WTC11 (cell line): ENCODE measurements around the gene SEMA3D. TPM values are rescaled to one million over a fixed set of nuclear protein-coding genes. Genes with fewer than 3 reads are reported as not detected.

Source experiments
- ATAC-seq: fragments of 200-7000 bp; cut with Tn5 transposase; 2 replicates; pipeline ENCODE4 v1.10.0; 2021; ENCODE audit warnings: mild to moderate bottlenecking, moderate library complexity
- CTCF ChIA-PET: fragments of 300-600 bp; sonication (Branson Sonifier 250); formaldehyde crosslinking; loops from one replicate; lab custom pipeline; 2021; ENCODE audit warnings: antibody characterized with exemption; lab: Charles Lee
- POLR2A ChIA-PET: fragments of 350-600 bp; sonication (Branson Sonifier 250); formaldehyde crosslinking; loops from one replicate; lab custom pipeline; 2021; ENCODE audit warnings: antibody characterized with exemption; lab: Charles Lee
- DNase-seq: peaks from one replicate; pipeline ENCODE4 v3.0.0; 2021; ENCODE audit warnings: low spot score
- H3K27ac Mint-ChIP-seq: 2 replicates; pipeline ENCODE4 v1.8.0; 2021; ENCODE audit warnings: mixed read lengths
- H3K27me3 Mint-ChIP-seq: 2 replicates; pipeline ENCODE4 v1.8.0; 2021; ENCODE audit warnings: low read depth, mild to moderate bottlenecking, moderate library complexity, mixed read lengths
- H3K36me3 Mint-ChIP-seq: 2 replicates; pipeline ENCODE4 v1.8.0; 2021; ENCODE audit warnings: mixed read lengths
- H3K4me1 Mint-ChIP-seq: 2 replicates; pipeline ENCODE4 v1.8.0; 2022; ENCODE audit warnings: mixed read lengths
- H3K4me3 Mint-ChIP-seq: 2 replicates; pipeline ENCODE4 v1.8.0; 2021; ENCODE audit warnings: mild to moderate bottlenecking, moderate library complexity, mixed read lengths
- H3K9me3 Mint-ChIP-seq: 2 replicates; pipeline ENCODE4 v1.8.0; 2021; ENCODE audit warnings: mixed read lengths
- ATF2 ChIP-seq: sonication (generic); formaldehyde crosslinking; IDR thresholded peaks from 2 replicates; pipeline ENCODE4 v1.8.1; 2022; ENCODE audit warnings: low read depth, missing genetic modification reagents, borderline replicate concordance
- ELF4 ChIP-seq: sonication (generic); formaldehyde crosslinking; IDR thresholded peaks from 2 replicates; pipeline ENCODE4 v1.8.1; 2022; ENCODE audit warnings: low read depth, mild to moderate bottlenecking, moderate library complexity, missing genetic modification reagents
- ESRRA ChIP-seq: sonication (generic); formaldehyde crosslinking; IDR thresholded peaks from 2 replicates; pipeline ENCODE4 v1.8.1; 2022; ENCODE audit warnings: mild to moderate bottlenecking, missing genetic modification reagents, borderline replicate concordance
- FOXP1 ChIP-seq: sonication (generic); formaldehyde crosslinking; IDR thresholded peaks from 2 replicates; pipeline ENCODE4 v1.8.0; 2022; ENCODE audit warnings: missing genetic modification reagents, mild to moderate bottlenecking, moderate library complexity, borderline replicate concordance
- JAZF1 ChIP-seq: fragments of 250-450 bp; sonication (Bioruptor Pico); IDR thresholded peaks from 2 replicates; pipeline ENCODE4 v1.9.0; 2021; ENCODE audit warnings: moderate library complexity, mild to moderate bottlenecking, inconsistent platforms
- JUN ChIP-seq: sonication (generic); formaldehyde crosslinking; IDR thresholded peaks from 2 replicates; pipeline ENCODE4 v1.8.0; 2023; ENCODE audit warnings: mild to moderate bottlenecking, missing genetic modification reagents
- MLX ChIP-seq: sonication (generic); formaldehyde crosslinking; IDR thresholded peaks from 2 replicates; pipeline ENCODE4 v1.8.1; 2023; ENCODE audit warnings: mild to moderate bottlenecking, missing genetic modification reagents, moderate library complexity
- MYBL2 ChIP-seq: sonication (generic); formaldehyde crosslinking; IDR thresholded peaks from 2 replicates; pipeline ENCODE4 v1.8.1; 2023; ENCODE audit warnings: mild to moderate bottlenecking, moderate library complexity, missing genetic modification reagents
- NFYB ChIP-seq: sonication (generic); formaldehyde crosslinking; conservative IDR thresholded peaks from 2 replicates; pipeline ENCODE4 v1.8.0; 2022; ENCODE audit warnings: low read depth, missing genetic modification reagents
- PRRX2 ChIP-seq: fragments of 250-450 bp; sonication (Bioruptor Pico); IDR thresholded peaks from 2 replicates; pipeline ENCODE4 v1.8.0; 2021; ENCODE audit warnings: mild to moderate bottlenecking
- RELA ChIP-seq: sonication (generic); formaldehyde crosslinking; IDR thresholded peaks from 2 replicates; pipeline ENCODE4 v1.8.1; 2022; ENCODE audit warnings: missing genetic modification reagents, mild to moderate bottlenecking, borderline replicate concordance
- ZNF138 ChIP-seq: sonication (generic); formaldehyde crosslinking; conservative IDR thresholded peaks from 2 replicates; pipeline ENCODE4 v1.8.1; 2022; ENCODE audit warnings: mild to moderate bottlenecking, moderate library complexity, missing genetic modification reagents
- ZNF281 ChIP-seq: sonication (generic); formaldehyde crosslinking; IDR thresholded peaks from 2 replicates; pipeline ENCODE4 v1.8.0; 2023; ENCODE audit warnings: mild to moderate bottlenecking, missing genetic modification reagents
- ZNF416 ChIP-seq: fragments of 250-450 bp; sonication (Bioruptor Pico); IDR thresholded peaks from 2 replicates; pipeline ENCODE4 v1.9.0; 2021; ENCODE audit warnings: mild to moderate bottlenecking, inconsistent platforms
- total RNA-seq: library from RNA; stranded (reverse); gene quantifications from 3 replicates; pipeline ENCODE4 v1.2.3, GENCODE V29; 2021
- TF ChIP-seq, protein P1 (sequence below): sonication (generic); formaldehyde crosslinking; IDR thresholded peaks from 2 replicates; pipeline ENCODE4 v1.8.1; 2022; ENCODE audit warnings: low read depth, mild to moderate bottlenecking, moderate library complexity, missing genetic modification reagents, borderline replicate concordance
- TF ChIP-seq, protein P2 (sequence below): fragments of 250-450 bp; sonication (Bioruptor Pico); IDR thresholded peaks from 2 replicates; pipeline ENCODE4 v1.9.0; 2021; ENCODE audit warnings: mild to moderate bottlenecking

Gene SEMA3D
- total RNA-seq, 1 experiment from 2014 or later: 3.8 TPM

GRCh38 chr7:85185424-85186082, 1.3 kb downstream of the SEMA3D start:
- Mint-ChIP-seq H3K27ac (no peak overlapping the region), H3K4me1 (peaks cover 16% of the 10 kb centered on the region), H3K36me3 (peaks cover 4% of the 10 kb centered on the region), H3K27me3 (peaks cover 46% of the 10 kb centered on the region), H3K9me3 (peaks cover 5% of the 10 kb centered on the region), H3K4me3 (peak overlapping the region; percentile 87)
- ChIA-PET POLR2A (interaction anchor here (0.5 kb wide), 1 partner anchor 479 kb away, joined by 3 read pairs; no protein-coding TSS in a partner anchor), CTCF (interaction anchor here (0.7 to 2.5 kb wide), 6 partner anchors 11 to 279 kb away, joined by 3 to 20 read pairs (median 4); no protein-coding TSS in a partner anchor)
- ATAC-seq (peak; percentile 37), DNase-seq (peak; percentile 52)
- TF ChIP-seq FOXP1 (CRISPR knock-in tag) (no peak), MYBL2 (CRISPR knock-in tag) (no peak)

DNA sequence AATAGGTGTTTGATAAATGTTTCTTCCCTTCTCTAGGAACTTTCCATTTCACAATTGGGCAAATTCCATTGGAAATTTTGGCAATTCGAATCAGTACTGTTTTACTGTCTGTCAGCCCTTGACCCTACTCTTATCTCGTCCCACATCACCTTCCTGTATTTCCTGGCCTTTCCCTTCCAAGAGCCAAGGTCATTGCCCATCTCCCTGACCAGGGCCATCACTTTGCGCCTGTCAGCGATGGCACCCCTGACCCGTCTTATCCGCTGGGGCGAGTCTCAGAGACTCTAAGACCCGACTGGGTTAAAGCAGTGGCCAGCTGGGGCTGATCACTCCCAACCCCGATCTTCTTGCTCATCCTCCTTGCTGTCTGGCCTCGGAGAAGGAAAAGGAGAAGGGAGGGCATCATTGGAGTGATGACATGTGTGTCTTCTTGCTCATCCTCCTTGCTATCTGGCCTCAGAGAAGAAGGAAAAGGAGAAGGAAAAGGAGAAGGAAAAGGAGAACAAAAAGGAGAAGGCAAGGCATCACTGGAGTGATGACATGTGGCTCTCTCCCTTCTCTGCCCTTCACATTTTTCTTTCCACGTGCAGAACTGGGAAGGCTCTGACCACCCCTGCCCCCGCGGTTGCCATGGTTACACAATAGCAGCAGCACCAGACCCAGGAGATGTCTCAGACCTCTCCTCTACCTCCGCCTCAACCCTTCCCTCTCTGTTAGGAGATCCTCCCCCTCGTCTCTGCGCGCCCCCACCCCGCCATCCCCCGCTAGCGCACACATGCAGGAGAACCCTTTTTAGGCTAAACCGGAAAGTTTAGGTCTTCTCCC, 2.0 kb downstream of the SEMA3D start:
- ATAC-seq: peak; percentile 7; the same call in 1 of the 2 replicates
- CTCF ChIA-PET: interaction anchor here (0.7 to 2.5 kb wide), 4 partner anchors 12 to 280 kb away, joined by 3 to 20 read pairs (median 6); no protein-coding TSS in a partner anchor
- TF ChIP-seq MLX (CRISPR knock-in tag): no peak
- TF ChIP-seq, protein P1, sequence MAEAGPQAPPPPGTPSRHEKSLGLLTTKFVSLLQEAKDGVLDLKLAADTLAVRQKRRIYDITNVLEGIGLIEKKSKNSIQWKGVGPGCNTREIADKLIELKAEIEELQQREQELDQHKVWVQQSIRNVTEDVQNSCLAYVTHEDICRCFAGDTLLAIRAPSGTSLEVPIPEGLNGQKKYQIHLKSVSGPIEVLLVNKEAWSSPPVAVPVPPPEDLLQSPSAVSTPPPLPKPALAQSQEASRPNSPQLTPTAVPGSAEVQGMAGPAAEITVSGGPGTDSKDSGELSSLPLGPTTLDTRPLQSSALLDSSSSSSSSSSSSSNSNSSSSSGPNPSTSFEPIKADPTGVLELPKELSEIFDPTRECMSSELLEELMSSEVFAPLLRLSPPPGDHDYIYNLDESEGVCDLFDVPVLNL (CRISPR knock-in tag): no peak
- TF ChIP-seq ZNF138 (CRISPR knock-in tag): no peak
- no peak for TF ChIP-seq ZNF281 (CRISPR knock-in tag)
- no peak for TF ChIP-seq JAZF1
- TF ChIP-seq, all 79 proteins: peak for 0
- Mint-ChIP-seq H3K27ac (no peak overlapping the region), H3K4me1 (peaks cover 16% of the 10 kb centered on the region), H3K36me3 (peaks cover 10% of the 10 kb centered on the region), H3K4me3 (peak overlapping the region; percentile 87), H3K27me3 (peaks cover 46% of the 10 kb centered on the region), H3K9me3 (peaks cover 11% of the 10 kb centered on the region)
- peak; percentile 49 for DNase-seq
- POLR2A ChIA-PET: no interaction called here

- Mint-ChIP-seq H3K4me3 (no peak overlapping the region), H3K36me3 (peaks cover 25% of the 10 kb centered on the region), H3K27ac (no peak overlapping the region), H3K9me3 (peaks cover 24% of the 10 kb centered on the region), H3K4me1 (peaks cover 16% of the 10 kb centered on the region), H3K27me3 (peaks cover 46% of the 10 kb centered on the region)
- DNase-seq (no peak), ATAC-seq (no peak)
- TF ChIP-seq PRRX2 (CRISPR knock-in tag): no peak
- ChIA-PET POLR2A (no interaction called here), CTCF (no interaction called here)
These were observed 3.6 kb downstream of the SEMA3D start for GRCh38 chr7:85183296-85183695.

DNA sequence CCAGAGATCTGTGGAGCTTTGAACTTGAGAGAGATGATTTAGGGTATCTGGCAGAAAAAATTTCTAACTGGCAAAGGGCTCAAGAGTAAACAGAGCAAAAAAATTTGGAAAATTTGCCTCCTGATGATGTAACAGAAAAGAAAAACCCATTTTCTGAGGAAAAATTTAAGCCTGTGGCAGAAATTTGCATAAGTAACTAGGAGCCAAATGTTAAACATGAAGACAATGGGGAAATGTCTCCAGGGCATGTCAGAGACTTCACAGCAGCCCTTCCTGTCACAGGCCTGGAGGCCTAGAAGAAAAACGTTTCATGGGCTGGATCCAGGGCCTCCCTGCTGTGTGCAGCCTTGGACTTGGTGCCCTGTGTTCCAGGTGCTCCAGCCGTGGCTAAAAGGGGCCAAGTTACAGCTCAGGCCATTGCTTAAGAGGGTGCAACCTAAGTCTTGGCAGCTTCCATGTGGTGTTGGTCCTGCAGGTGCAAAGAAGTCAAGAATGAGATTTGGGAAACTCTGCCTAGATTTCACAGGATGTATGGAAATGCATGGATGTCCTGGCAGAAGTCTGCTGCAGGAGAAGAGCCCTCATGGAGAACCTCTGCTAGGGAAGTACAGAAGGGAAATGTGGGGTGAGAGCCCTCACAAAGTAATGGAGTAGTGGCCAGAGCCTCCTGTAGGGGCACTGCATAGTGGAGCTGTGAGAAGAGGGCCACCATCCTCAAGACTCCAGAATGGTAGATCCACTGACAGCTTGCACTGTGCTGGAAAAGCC, 8.1 kb downstream of the SEMA3D start:
- Mint-ChIP-seq H3K4me1 (no peaks in the 10 kb centered on the region), H3K27me3 (peaks cover 4% of the 10 kb centered on the region), H3K9me3 (peaks cover 29% of the 10 kb centered on the region), H3K4me3 (no peak overlapping the region), H3K36me3 (peaks cover 31% of the 10 kb centered on the region), H3K27ac (no peak overlapping the region)
- ChIA-PET CTCF (interaction anchor here (0.5 kb wide), 1 partner anchor 1070 kb away, joined by 3 read pairs; no protein-coding TSS in a partner anchor), POLR2A (no interaction called here)
- DNase-seq: no peak
- no peak for ATAC-seq
- TF ChIP-seq, protein P2, sequence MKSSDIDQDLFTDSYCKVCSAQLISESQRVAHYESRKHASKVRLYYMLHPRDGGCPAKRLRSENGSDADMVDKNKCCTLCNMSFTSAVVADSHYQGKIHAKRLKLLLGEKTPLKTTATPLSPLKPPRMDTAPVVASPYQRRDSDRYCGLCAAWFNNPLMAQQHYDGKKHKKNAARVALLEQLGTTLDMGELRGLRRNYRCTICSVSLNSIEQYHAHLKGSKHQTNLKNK (CRISPR knock-in tag): no peak
- TF ChIP-seq ESRRA (CRISPR knock-in tag) (no peak), ELF4 (no peak), JUN (no peak), ATF2 (CRISPR knock-in tag) (no peak), ZNF416 (CRISPR knock-in tag) (no peak), NFYB (CRISPR knock-in tag) (no peak), RELA (CRISPR knock-in tag) (no peak)
